OCI-LY1 (cell line): Measurements from ENCODE around the gene ADAM12.

Source experiments
- CTCF ChIP-seq: fragments of 200-600 bp; sonication (generic), shearing (Covaris generic); IDR thresholded peaks from 2 replicates; pipeline ENCODE4 v1.5.1; 2017; ENCODE audit warnings: mild to moderate bottlenecking, antibody characterized with exemption, low read length, moderate library complexity, mixed read lengths
- EZH2 ChIP-seq: fragments of 200-600 bp; sonication (generic), shearing (Covaris generic); IDR thresholded peaks from 2 replicates; pipeline ENCODE4 v1.8.0; 2017; ENCODE audit warnings: borderline replicate concordance, mixed run types, mild to moderate bottlenecking, antibody characterized with exemption, low read length, moderate library complexity, mixed read lengths

- TF ChIP-seq CTCF (no peak), EZH2 (no peak)
Measured at GRCh38 chr10:126022841-126023240, 365.4 kb downstream of the ADAM12 start.
